Parathyroid adenoma (tissue), 2 donors: ENCODE measurements around the gene NAB2.

Experiments used
- H2AFZ ChIP-seq: fragments of 300-600 bp; sonication (generic); one replicate; pipeline ENCODE4 v1.7.0; 2017; ENCODE audit warnings: antibody characterized with exemption, mild to moderate bottlenecking
- H3K27ac ChIP-seq: fragments of 300-600 bp; sonication (generic); one replicate; pipeline ENCODE4 v1.7.0; 2017
- H3K27me3 ChIP-seq: fragments of 300-600 bp; sonication (generic); one replicate; pipeline ENCODE4 v1.7.0; 2017; ENCODE audit warnings: low read length; ENCODE audit not compliant: control insufficient read depth, insufficient read depth
- H3K36me3 ChIP-seq: fragments of 300-600 bp; sonication (generic); one replicate; pipeline ENCODE4 v1.7.0; 2017; ENCODE audit warnings: low read length; ENCODE audit not compliant: control insufficient read depth, insufficient read depth
- H3K4me1 ChIP-seq: fragments of 300-600 bp; sonication (generic); one replicate; pipeline ENCODE4 v1.7.0; 2017; ENCODE audit warnings: control low read depth
- H3K4me2 ChIP-seq: fragments of 300-600 bp; sonication (generic); one replicate; pipeline ENCODE4 v1.7.0; 2017; ENCODE audit warnings: low read length
- H3K4me3 ChIP-seq: fragments of 300-600 bp; sonication (generic); one replicate; pipeline ENCODE4 v1.7.0; 2017; ENCODE audit warnings: low read depth, low read length
- H3K79me2 ChIP-seq: fragments of 300-600 bp; sonication (generic); one replicate; pipeline ENCODE4 v1.7.0; 2017; ENCODE audit warnings: control low read depth
- H3K9ac ChIP-seq: fragments of 300-600 bp; sonication (generic); one replicate; pipeline ENCODE4 v1.7.0; 2017; ENCODE audit warnings: mild to moderate bottlenecking
- H3K9me3 ChIP-seq: fragments of 300-600 bp; sonication (generic); one replicate; pipeline ENCODE4 v1.7.0; 2017; ENCODE audit warnings: low read length; ENCODE audit not compliant: control insufficient read depth
- CTCF ChIP-seq: fragments of 300-600 bp; sonication (generic); IDR thresholded peaks from one replicate; pipeline ENCODE4 v1.7.0; 2017; ENCODE audit warnings: antibody characterized with exemption, mild to moderate bottlenecking
- donor health status: primary hyperparathyroidism.

Gene NAB2

GRCh38 chr12:57101892-57102695, 13.2 kb downstream of the NAB2 start:
- no peaks in the 10 kb centered on the region for H3K4me1 ChIP-seq
- H3K9me3 ChIP-seq: no peaks in the 10 kb centered on the region
- H3K4me3 ChIP-seq: no peak overlapping the region
- no peaks in the 10 kb centered on the region for H3K79me2 ChIP-seq
- no peaks in the 10 kb centered on the region for H3K36me3 ChIP-seq
- TF ChIP-seq CTCF: no peak
- no peak overlapping the region for H3K9ac ChIP-seq
- H3K4me2 ChIP-seq: no peak overlapping the region
- H2AFZ ChIP-seq: no peak overlapping the region
- no peaks in the 10 kb centered on the region for H3K27me3 ChIP-seq
- H3K27ac ChIP-seq: no peak overlapping the region

GRCh38 chr12:57103856-57104255, 14.9 kb downstream of the NAB2 start:
- Histone ChIP-seq H3K27me3 (no peaks in the 10 kb centered on the region), H3K4me2 (no peak overlapping the region), H3K4me3 (no peak overlapping the region), H3K9me3 (no peaks in the 10 kb centered on the region), H3K36me3 (no peaks in the 10 kb centered on the region), H3K79me2 (no peaks in the 10 kb centered on the region), H3K27ac (no peak overlapping the region), H2AFZ (no peak overlapping the region), H3K9ac (no peak overlapping the region), H3K4me1 (no peaks in the 10 kb centered on the region)
- TF ChIP-seq CTCF: no peak

GRCh38 chr12:57104292-57104910, 15.5 kb downstream of the NAB2 start:
- Histone ChIP-seq H3K9ac (no peak overlapping the region), H2AFZ (no peak overlapping the region), H3K9me3 (no peaks in the 10 kb centered on the region), H3K36me3 (no peaks in the 10 kb centered on the region), H3K79me2 (no peaks in the 10 kb centered on the region), H3K4me2 (no peak overlapping the region), H3K4me3 (no peak overlapping the region), H3K27ac (no peak overlapping the region), H3K4me1 (no peaks in the 10 kb centered on the region), H3K27me3 (no peaks in the 10 kb centered on the region)
- no peak for TF ChIP-seq CTCF

- Histone ChIP-seq H3K27ac (no peak overlapping the region), H3K27me3 (no peaks in the 10 kb centered on the region), H3K79me2 (no peaks in the 10 kb centered on the region), H3K4me3 (no peak overlapping the region), H3K9ac (no peak overlapping the region), H3K36me3 (no peaks in the 10 kb centered on the region), H2AFZ (no peak overlapping the region), H3K9me3 (no peaks in the 10 kb centered on the region), H3K4me2 (no peak overlapping the region), H3K4me1 (peaks cover 2% of the 10 kb centered on the region)
- no peak for TF ChIP-seq CTCF
Observed at GRCh38 chr12:57105011-57105753, 16.3 kb downstream of the NAB2 start.
